Measurements from ENCODE around the gene MPPED1. TPM values are rescaled to one million over a fixed set of nuclear protein-coding genes. Genes with fewer than 3 reads are reported as not detected.

Gene MPPED1
- total RNA-seq, 1 experiment from 2014 or later = 0.28 TPM

- WGBS (ENCODE audit: extremely low coverage, insufficient read length, low lambda C conversion rate) = no CpG with 5 or more reads among the region's 12 CpGs
- Histone ChIP-seq H2AK5ac (ENCODE audit: insufficient read length, low read length) (no peak overlapping the region), H3K23ac (ENCODE audit: insufficient read length, low read depth, low read length) (no peak overlapping the region), H3T11ph (ENCODE audit: low read length) (no peak overlapping the region), H3K79me1 (ENCODE audit: insufficient read depth, low read depth, low read length, poor library complexity, severe bottlenecking) (no peaks in the 10 kb centered on the region), H3K27me3 (ENCODE audit: insufficient read depth, low read length) (no peaks in the 10 kb centered on the region), H2BK15ac (ENCODE audit: low read depth, low read length) (no peak overlapping the region), H2BK12ac (ENCODE audit: insufficient read length, low read depth, low read length) (no peak overlapping the region), H3K56ac (ENCODE audit: insufficient read length, low read depth, low read length) (no peak overlapping the region), H2BK20ac (ENCODE audit: low read depth, low read length, poor library complexity, severe bottlenecking) (no peak overlapping the region), H2AFZ (ENCODE audit: low read length) (no peak overlapping the region), H2BK5ac (ENCODE audit: insufficient read length, low read length) (no peak overlapping the region), H3K4me2 (ENCODE audit: insufficient read depth, insufficient read length, low read length) (no peak overlapping the region), H3K4ac (ENCODE audit: low read depth, low read length) (no peak overlapping the region), H3K27ac (ENCODE audit: insufficient read length, low read depth, low read length) (no peak overlapping the region), H4K8ac (replicated peaks; ENCODE audit: insufficient read length, low read depth, low read length) (no peak overlapping the region), H3K14ac (ENCODE audit: insufficient read depth, low read length) (no peak overlapping the region), H3K9ac (ENCODE audit: extremely low read depth, insufficient read length, low read length) (no peak overlapping the region), H3K79me2 (ENCODE audit: insufficient read depth, low read length) (no peaks in the 10 kb centered on the region), H3K23me2 (ENCODE audit: insufficient read length, low read depth, low read length, poor library complexity, severe bottlenecking) (no peaks in the 10 kb centered on the region), H4K5ac (ENCODE audit: insufficient read length, low read depth, low read length) (no peak overlapping the region), H4K91ac (ENCODE audit: insufficient read length, low read depth, low read length) (no peak overlapping the region), H3K18ac (ENCODE audit: insufficient read length, low read depth, low read length) (no peak overlapping the region), H4K20me1 (ENCODE audit: control insufficient read depth, insufficient read depth, insufficient read length) (no peaks in the 10 kb centered on the region), H3K4me1 (ENCODE audit: insufficient read depth, low read length) (no peaks in the 10 kb centered on the region), H3K9me3 (ENCODE audit: control insufficient read depth, low read depth, low read length) (no peaks in the 10 kb centered on the region), H2BK120ac (ENCODE audit: low read depth, low read length, poor library complexity, severe bottlenecking) (no peak overlapping the region)
- H3K9me3 Mint-ChIP-seq = peaks cover 0 to 3% of the 10 kb centered on the region in 2 experiments; a peak in 1 of 5 replicates
- H3K4me1 Mint-ChIP-seq = no peaks in the 10 kb centered on the region
- no peak overlapping the region for H3K4me3 Mint-ChIP-seq
- no peak for DNase-seq
- H3K36me3 Mint-ChIP-seq (ENCODE audit: insufficient read depth in 1 of 3, low read depth in 3 of 3) = no peaks in the 10 kb centered on the region
- peaks cover 5% of the 10 kb centered on the region for H3K27me3 Mint-ChIP-seq (ENCODE audit: low read depth)
- TF ChIP-seq CTCF (conservative IDR thresholded peaks at IDR 0.05) = no peak
- no peak overlapping the region; a peak in 1 of 7 replicates for H3K27ac Mint-ChIP-seq
These were observed 94.7 kb downstream of the MPPED1 start for GRCh38 chr22:43506487-43506886.

All from H9 (cell line).